A673 (cell line): ENCODE results near the gene SPATA32.

Source experiments
- EZH2 ChIP-seq: fragments of 200-600 bp; sonication (generic); IDR thresholded peaks from 2 replicates; pipeline ENCODE4 v1.6.1; 2017; ENCODE audit warnings: borderline replicate concordance, low read depth, mild to moderate bottlenecking, mixed read lengths, antibody characterized with exemption, low read length; ENCODE audit not compliant: poor library complexity, severe bottlenecking
- TF ChIP-seq, protein P1 (sequence below): fragments of 300-800, 200-600 bp; sonication (generic); conservative IDR thresholded peaks from 2 replicates; pipeline ENCODE4 v1.5.1; 2017; ENCODE audit warnings: low read depth, mild to moderate bottlenecking, antibody characterized with exemption, low read length, moderate library complexity, mixed read lengths

DNA sequence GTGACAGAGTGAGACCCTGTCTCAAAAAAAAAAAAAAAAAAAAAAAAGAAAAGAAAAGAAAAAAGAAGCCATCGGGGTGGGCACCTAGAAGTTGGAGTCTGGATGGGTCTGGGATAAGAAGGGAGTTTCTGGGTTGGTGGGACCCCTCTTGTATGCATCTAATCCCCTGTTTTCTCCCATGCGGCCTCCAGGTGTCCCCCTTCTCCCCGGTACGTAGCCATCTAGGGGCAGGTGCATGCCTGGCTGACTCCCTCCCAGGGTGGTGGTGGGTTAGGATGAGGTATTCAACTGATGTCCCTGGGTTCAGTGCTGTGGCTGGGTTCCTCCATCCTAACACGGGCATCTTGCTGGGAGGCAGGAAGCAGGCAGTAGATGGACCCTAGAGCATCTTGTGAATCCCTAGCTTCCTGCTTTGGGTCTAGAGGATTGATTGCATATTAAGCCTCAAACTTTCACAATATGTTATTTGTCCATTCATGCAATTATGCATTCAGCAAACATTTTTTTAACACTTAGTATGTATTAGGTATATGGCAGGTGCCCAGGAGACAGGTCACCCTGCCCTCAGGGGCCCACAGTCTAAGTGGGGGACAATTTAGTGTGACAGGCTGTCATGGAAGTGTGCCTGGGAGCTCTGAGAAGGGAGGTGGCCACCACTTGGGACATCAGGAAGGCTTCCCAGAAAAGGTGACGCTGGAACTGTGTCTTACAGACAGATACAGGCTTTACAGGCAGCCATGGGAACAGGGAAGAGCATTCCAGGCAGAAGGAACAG is 27.1 kb downstream of the SPATA32 start:
- TF ChIP-seq, protein P1, sequence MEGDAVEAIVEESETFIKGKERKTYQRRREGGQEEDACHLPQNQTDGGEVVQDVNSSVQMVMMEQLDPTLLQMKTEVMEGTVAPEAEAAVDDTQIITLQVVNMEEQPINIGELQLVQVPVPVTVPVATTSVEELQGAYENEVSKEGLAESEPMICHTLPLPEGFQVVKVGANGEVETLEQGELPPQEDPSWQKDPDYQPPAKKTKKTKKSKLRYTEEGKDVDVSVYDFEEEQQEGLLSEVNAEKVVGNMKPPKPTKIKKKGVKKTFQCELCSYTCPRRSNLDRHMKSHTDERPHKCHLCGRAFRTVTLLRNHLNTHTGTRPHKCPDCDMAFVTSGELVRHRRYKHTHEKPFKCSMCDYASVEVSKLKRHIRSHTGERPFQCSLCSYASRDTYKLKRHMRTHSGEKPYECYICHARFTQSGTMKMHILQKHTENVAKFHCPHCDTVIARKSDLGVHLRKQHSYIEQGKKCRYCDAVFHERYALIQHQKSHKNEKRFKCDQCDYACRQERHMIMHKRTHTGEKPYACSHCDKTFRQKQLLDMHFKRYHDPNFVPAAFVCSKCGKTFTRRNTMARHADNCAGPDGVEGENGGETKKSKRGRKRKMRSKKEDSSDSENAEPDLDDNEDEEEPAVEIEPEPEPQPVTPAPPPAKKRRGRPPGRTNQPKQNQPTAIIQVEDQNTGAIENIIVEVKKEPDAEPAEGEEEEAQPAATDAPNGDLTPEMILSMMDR: peak; percentile 37; the same call in 1 of the 2 replicates
- TF ChIP-seq EZH2: no peak
